HCT116 (cell line): ENCODE measurements around the gene ALLC. TPM values are rescaled to one million over a fixed set of nuclear protein-coding genes. Genes with fewer than 3 reads are reported as not detected.

Experiments
- ATAC-seq: fragments of 200-7000 bp; cut with Tn5 transposase; 2 replicates; pipeline ENCODE4 v1.9.1; 2020; ENCODE audit warnings: mild to moderate bottlenecking, moderate library complexity
- BruUV-seq: library from RNA; stranded (reverse); fragments of 400-500 nt; replicated peaks from 2 replicates; lab custom pipeline; 2021; lab: Mats Ljungman, UMichigan
- CTCF ChIA-PET: fragments of 300-600 bp; sonication (Branson Sonifier 250); formaldehyde crosslinking; loops from one replicate; lab custom pipeline; 2021; ENCODE audit warnings: antibody characterized with exemption; lab: Charles Lee
- POLR2A ChIA-PET: fragments of 300-600, 350-600 bp; sonication (Branson Sonifier 250); formaldehyde crosslinking; loops from one replicate; lab custom pipeline; 2021; ENCODE audit warnings: antibody characterized with exemption; lab: Charles Lee
- RAD21 ChIA-PET, 2 experiments: fragments of 300-600 bp; sonication (Branson Sonifier 250); formaldehyde crosslinking; loops; one replicate each; lab custom pipeline; 2023; ENCODE audit warnings: low total read pairs in 2 of 2; ENCODE audit not compliant: uncharacterized antibody in 2 of 2, unreplicated experiment in 2 of 2, low non-redundant PET in 1 of 2; lab: Charles Lee
- DNase-seq: peaks from one replicate; pipeline ENCODE4 v3.0.0-alpha.2; 2010; ENCODE audit warnings: low read depth, low spot score
- H2AFZ ChIP-seq: fragments of 200-600 bp; shearing (Covaris generic), sonication (generic); 2 replicates; pipeline ENCODE4 v1.6.1; 2017; ENCODE audit warnings: low read depth, mixed run types, mixed read lengths, antibody characterized with exemption, low read length; ENCODE audit not compliant: poor library complexity, severe bottlenecking
- H3K27ac ChIP-seq: 2 replicates; pipeline ENCODE4 v1.5.1; 2012; ENCODE audit warnings: low read depth, low read length
- H3K27me3 ChIP-seq: fragments of 200-600 bp; sonication (generic); 2 replicates; pipeline ENCODE4 v1.6.1; 2016; ENCODE audit warnings: mixed run types, low read length, mixed read lengths; ENCODE audit not compliant: insufficient read depth
- H3K36me3 ChIP-seq, 2 experiments: fragments of 200-500 bp in 1 of 2; fragments of 200-600 bp in 1 of 2; sonication (Bioruptor generic) in 1 of 2; sonication (generic) in 1 of 2; 2 replicates each; pipeline versions ENCODE4 v1.5.1 to v1.6.1; 2014 to 2016; ENCODE audit warnings: low read length in 2 of 2, inconsistent platforms in 1 of 2, mixed read lengths in 1 of 2, mixed run types in 1 of 2; ENCODE audit not compliant: insufficient read depth in 2 of 2, control insufficient read depth in 1 of 2
- H3K4me1 ChIP-seq, 2 experiments: fragments of 200-600 bp in 1 of 2; sonication (generic) in 1 of 2; 2 replicates each; pipeline versions ENCODE4 v1.5.1 to v1.6.1; 2012 to 2017; ENCODE audit warnings: low read length in 2 of 2, inconsistent platforms in 1 of 2, mild to moderate bottlenecking in 1 of 2, mixed read lengths in 1 of 2, mixed run types in 1 of 2, moderate library complexity in 1 of 2; ENCODE audit not compliant: insufficient read depth in 2 of 2, control insufficient read depth in 1 of 2
- H3K4me2 ChIP-seq: fragments of 200-600 bp; sonication (generic); 2 replicates; pipeline ENCODE4 v1.6.1; 2017; ENCODE audit warnings: mixed run types, low read length, mixed read lengths
- H3K4me3 ChIP-seq, 2 experiments: fragments of 200-600 bp in 1 of 2; sonication (generic) in 1 of 2; replicated peaks in 1 of 2; 2 replicates each; pipeline ENCODE4 v1.5.1; 2011 to 2016; ENCODE audit warnings: low read length in 2 of 2, control low read depth in 1 of 2, low read depth in 1 of 2, mild to moderate bottlenecking in 1 of 2, mixed read lengths in 1 of 2, mixed run types in 1 of 2
- H3K79me2 ChIP-seq: fragments of 200-600 bp; sonication (generic); 2 replicates; pipeline ENCODE4 v1.6.1; 2017; ENCODE audit warnings: mild to moderate bottlenecking, mixed run types, low read length, moderate library complexity, mixed read lengths; ENCODE audit not compliant: insufficient read depth
- H3K9ac ChIP-seq: fragments of 200-600 bp; sonication (generic); 2 replicates; pipeline ENCODE4 v1.6.1; 2016; ENCODE audit warnings: low read length, mixed read lengths
- H3K9me2 ChIP-seq: fragments of 200-600 bp; sonication (generic), shearing (Covaris generic); 2 replicates; pipeline ENCODE4 v1.6.1; 2017; ENCODE audit warnings: mixed run types, mild to moderate bottlenecking, moderate library complexity; ENCODE audit not compliant: insufficient read depth
- H3K9me3 ChIP-seq, 2 experiments: fragments of 200-500 bp in 1 of 2; fragments of 200-600 bp in 1 of 2; sonication (Bioruptor generic) in 1 of 2; sonication (generic) in 1 of 2; 2 replicates each; pipeline ENCODE4 v1.6.1; 2014 to 2017; ENCODE audit warnings: low read length in 2 of 2, mixed read lengths in 2 of 2, inconsistent platforms in 1 of 2, low read depth in 1 of 2, mild to moderate bottlenecking in 1 of 2, mixed run types in 1 of 2, moderate library complexity in 1 of 2; ENCODE audit not compliant: control insufficient read depth in 1 of 2, insufficient read depth in 1 of 2
- H4K20me1 ChIP-seq: fragments of 200-600 bp; sonication (generic), shearing (Covaris generic); 2 replicates; pipeline ENCODE4 v1.6.1; 2017; ENCODE audit warnings: mixed run types, mild to moderate bottlenecking, moderate library complexity; ENCODE audit not compliant: insufficient read depth
- ATF3 ChIP-seq: IDR thresholded peaks from 2 replicates; pipeline ENCODE4 v1.6.1; 2012
- CEBPB ChIP-seq: IDR thresholded peaks from 2 replicates; pipeline ENCODE4 v1.6.1; 2012; ENCODE audit warnings: low read depth
- EZH2 ChIP-seq: fragments of 200-600 bp; sonication (generic); IDR thresholded peaks from 2 replicates; pipeline ENCODE4 v1.6.1; 2017; ENCODE audit warnings: antibody characterized with exemption, mixed run types
- EZH2phosphoT487 ChIP-seq: fragments of 200-600 bp; IDR thresholded peaks from 2 replicates; pipeline ENCODE4 v1.6.1; 2018; ENCODE audit warnings: antibody characterized with exemption, borderline replicate concordance
- FOSL1 ChIP-seq: IDR thresholded peaks from 2 replicates; pipeline ENCODE4 v1.6.1; 2012; ENCODE audit warnings: low read depth
- JUND ChIP-seq: IDR thresholded peaks from 2 replicates; pipeline ENCODE4 v1.6.1; 2012
- MAX ChIP-seq: IDR thresholded peaks from 2 replicates; pipeline ENCODE4 v1.6.1; 2012
- POLR2A ChIP-seq: IDR thresholded peaks from 2 replicates; pipeline ENCODE4 v1.7.0; 2011; ENCODE audit warnings: borderline replicate concordance; ENCODE audit not compliant: insufficient read depth, insufficient read length; ENCODE audit errors: extremely low read depth
- POLR2AphosphoS5 ChIP-seq: IDR thresholded peaks from 2 replicates; pipeline ENCODE4 v1.6.1; 2011; ENCODE audit warnings: mild to moderate bottlenecking, low read depth, low read length, moderate library complexity
- RAD21 ChIP-seq: IDR thresholded peaks from 2 replicates; pipeline ENCODE4 v1.6.1; 2012; ENCODE audit warnings: low read depth, mild to moderate bottlenecking
- REST ChIP-seq: IDR thresholded peaks from 2 replicates; pipeline ENCODE4 v1.6.1; 2012; ENCODE audit warnings: low read depth
- SIN3A ChIP-seq: IDR thresholded peaks from 2 replicates; pipeline ENCODE4 v1.6.1; 2012; ENCODE audit warnings: low read depth
- SRF ChIP-seq: IDR thresholded peaks from 2 replicates; pipeline ENCODE4 v1.6.1; 2012; ENCODE audit warnings: low read depth
- TCF7L2 ChIP-seq: IDR thresholded peaks from 2 replicates; pipeline ENCODE4 v1.7.0; 2011; ENCODE audit warnings: borderline replicate concordance, inconsistent platforms; ENCODE audit not compliant: insufficient read depth, insufficient read length; ENCODE audit errors: extremely low read depth
- YY1 ChIP-seq: IDR thresholded peaks from 2 replicates; pipeline ENCODE4 v1.6.1; 2011; ENCODE audit warnings: low read length, low read depth, moderate library complexity, mild to moderate bottlenecking; ENCODE audit not compliant: insufficient replicate concordance; ENCODE audit errors: extremely low read depth
- ZBTB33 ChIP-seq: IDR thresholded peaks from 2 replicates; pipeline ENCODE4 v1.6.1; 2011; ENCODE audit warnings: mild to moderate bottlenecking, low read length, moderate library complexity; ENCODE audit not compliant: insufficient replicate concordance; ENCODE audit errors: extremely low read depth
- ZFX ChIP-seq: fragments of 450-650 bp; IDR thresholded peaks from 2 replicates; pipeline ENCODE4 v1.6.1; 2017
- ZNF274 ChIP-seq: fragments of 200-500 bp; sonication (Bioruptor generic); IDR thresholded peaks from 2 replicates; pipeline ENCODE4 v1.6.1; 2014; ENCODE audit warnings: mild to moderate bottlenecking, low read depth, low read length, inconsistent platforms
- intact Hi-C: fragments of 100-400 bp; cut with micrococcal nuclease; formaldehyde crosslinking; loops from 2 replicates; pipeline ENCODE4 v1.10.0; 2022
- total RNA-seq: library from RNA; stranded (reverse); gene quantifications from one replicate; pipeline ENCODE4 v1.2.1, GENCODE V29; 2021; ENCODE audit not compliant: unreplicated experiment

ALLC gene
- total RNA-seq, 1 experiment from 2014 or later, result not detected

- no peak overlapping the region for H3K9ac ChIP-seq
- H3K9me3 ChIP-seq, result no peaks in the 10 kb centered on the region
- intact Hi-C loops, result no loop called here
- POLR2A ChIA-PET, result no interaction called here
- no peaks in the 10 kb centered on the region for H3K36me3 ChIP-seq
- RAD21 ChIA-PET, result no interaction called here
- peaks cover 3% of the 10 kb centered on the region; the same call in 1 of the 2 replicates for H3K27me3 ChIP-seq
- no peaks in the 10 kb centered on the region for H3K79me2 ChIP-seq
- CTCF ChIA-PET, result no interaction called here
- H3K27ac ChIP-seq, result no peak overlapping the region
- DNase-seq (no peak), ATAC-seq (no peak)
- H2AFZ ChIP-seq, result no peak overlapping the region
- no peak overlapping the region for H3K4me3 ChIP-seq
- BruUV-seq, result no TSS peak
- no peaks in the 10 kb centered on the region for H4K20me1 ChIP-seq
- no peak for TF ChIP-seq POLR2AphosphoS5
- no peak for TF ChIP-seq REST
- no peak for TF ChIP-seq TCF7L2
- no peak for TF ChIP-seq SRF
- no peak for TF ChIP-seq SIN3A
- TF ChIP-seq ZFX, result no peak
- TF ChIP-seq CEBPB, result no peak
- TF ChIP-seq ZNF274, result no peak
- no peak for TF ChIP-seq JUND
- no peak for TF ChIP-seq ZBTB33
- TF ChIP-seq ATF3, result no peak
- no peak for TF ChIP-seq MAX
- TF ChIP-seq RAD21, result no peak
- TF ChIP-seq POLR2A, result no peak
- TF ChIP-seq EZH2phosphoT487, result no peak
- TF ChIP-seq EZH2, result no peak
- TF ChIP-seq YY1, result no peak
- no peak for TF ChIP-seq FOSL1
- no peaks in the 10 kb centered on the region for H3K9me2 ChIP-seq
- no peak overlapping the region for H3K4me2 ChIP-seq
- peaks cover 0 to 6% of the 10 kb centered on the region in 2 experiments; a peak in 2 of 4 replicates for H3K4me1 ChIP-seq
Measured at GRCh38 chr2:3742743-3743508, 84.9 kb downstream of the ALLC start.
